Measurements from ENCODE around the gene RFPL3. TPM values are rescaled to one million over a fixed set of nuclear protein-coding genes. Genes with fewer than 3 reads are reported as not detected.

The RFPL3 gene
- total and polyA plus RNA-seq, 10 of the 15 experiments (the other 5 are each of a cell fraction or from before 2014, with no cell fraction given) = not detected

DNA sequence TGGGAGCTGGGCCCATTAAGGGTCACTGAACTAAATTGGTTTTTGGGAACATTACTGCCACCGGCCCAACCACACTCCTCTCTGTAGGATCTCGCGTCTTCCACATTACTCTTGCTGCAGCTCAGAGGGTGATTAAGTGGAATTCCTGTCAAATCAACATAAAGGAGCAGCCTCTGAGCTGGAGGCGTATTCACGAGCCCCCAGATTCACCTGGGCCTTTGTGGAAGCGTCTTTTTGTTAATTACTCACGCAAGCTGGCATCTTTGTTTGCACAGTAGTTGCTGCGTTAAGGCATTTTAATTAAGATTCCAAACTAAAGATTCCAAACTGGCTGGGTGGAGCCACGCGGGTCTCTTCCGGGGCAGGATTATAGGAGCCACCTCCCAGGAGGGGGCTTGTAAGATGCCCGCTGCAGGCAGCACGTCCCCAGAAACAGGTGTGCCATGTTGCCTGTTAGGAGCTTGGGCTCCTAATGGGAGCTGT lies 21.5 kb upstream of the RFPL3 start (continued):
- no peak for TF ChIP-seq RUNX3 (IDR thresholded peaks at IDR 0.05; ENCODE audit: low read length)
- TF ChIP-seq POLR2A (IDR thresholded peaks at IDR 0.05; ENCODE audit: low read depth, low read length) = no peak
- TF ChIP-seq, protein P1, sequence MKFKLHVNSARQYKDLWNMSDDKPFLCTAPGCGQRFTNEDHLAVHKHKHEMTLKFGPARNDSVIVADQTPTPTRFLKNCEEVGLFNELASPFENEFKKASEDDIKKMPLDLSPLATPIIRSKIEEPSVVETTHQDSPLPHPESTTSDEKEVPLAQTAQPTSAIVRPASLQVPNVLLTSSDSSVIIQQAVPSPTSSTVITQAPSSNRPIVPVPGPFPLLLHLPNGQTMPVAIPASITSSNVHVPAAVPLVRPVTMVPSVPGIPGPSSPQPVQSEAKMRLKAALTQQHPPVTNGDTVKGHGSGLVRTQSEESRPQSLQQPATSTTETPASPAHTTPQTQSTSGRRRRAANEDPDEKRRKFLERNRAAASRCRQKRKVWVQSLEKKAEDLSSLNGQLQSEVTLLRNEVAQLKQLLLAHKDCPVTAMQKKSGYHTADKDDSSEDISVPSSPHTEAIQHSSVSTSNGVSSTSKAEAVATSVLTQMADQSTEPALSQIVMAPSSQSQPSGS (IDR thresholded peaks at IDR 0.05; ENCODE audit: low read length) = no peak
- TF ChIP-seq, protein P2, sequence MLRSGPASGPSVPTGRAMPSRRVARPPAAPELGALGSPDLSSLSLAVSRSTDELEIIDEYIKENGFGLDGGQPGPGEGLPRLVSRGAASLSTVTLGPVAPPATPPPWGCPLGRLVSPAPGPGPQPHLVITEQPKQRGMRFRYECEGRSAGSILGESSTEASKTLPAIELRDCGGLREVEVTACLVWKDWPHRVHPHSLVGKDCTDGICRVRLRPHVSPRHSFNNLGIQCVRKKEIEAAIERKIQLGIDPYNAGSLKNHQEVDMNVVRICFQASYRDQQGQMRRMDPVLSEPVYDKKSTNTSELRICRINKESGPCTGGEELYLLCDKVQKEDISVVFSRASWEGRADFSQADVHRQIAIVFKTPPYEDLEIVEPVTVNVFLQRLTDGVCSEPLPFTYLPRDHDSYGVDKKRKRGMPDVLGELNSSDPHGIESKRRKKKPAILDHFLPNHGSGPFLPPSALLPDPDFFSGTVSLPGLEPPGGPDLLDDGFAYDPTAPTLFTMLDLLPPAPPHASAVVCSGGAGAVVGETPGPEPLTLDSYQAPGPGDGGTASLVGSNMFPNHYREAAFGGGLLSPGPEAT (IDR thresholded peaks at IDR 0.05; ENCODE audit: low read depth) = no peak
- TF ChIP-seq MTA2 (IDR thresholded peaks at IDR 0.05; ENCODE audit: low read depth) = no peak
- TF ChIP-seq HCFC1 (IDR thresholded peaks at IDR 0.05; ENCODE audit: low read length) = no peak
- TF ChIP-seq, protein P3, sequence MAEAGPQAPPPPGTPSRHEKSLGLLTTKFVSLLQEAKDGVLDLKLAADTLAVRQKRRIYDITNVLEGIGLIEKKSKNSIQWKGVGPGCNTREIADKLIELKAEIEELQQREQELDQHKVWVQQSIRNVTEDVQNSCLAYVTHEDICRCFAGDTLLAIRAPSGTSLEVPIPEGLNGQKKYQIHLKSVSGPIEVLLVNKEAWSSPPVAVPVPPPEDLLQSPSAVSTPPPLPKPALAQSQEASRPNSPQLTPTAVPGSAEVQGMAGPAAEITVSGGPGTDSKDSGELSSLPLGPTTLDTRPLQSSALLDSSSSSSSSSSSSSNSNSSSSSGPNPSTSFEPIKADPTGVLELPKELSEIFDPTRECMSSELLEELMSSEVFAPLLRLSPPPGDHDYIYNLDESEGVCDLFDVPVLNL (IDR thresholded peaks at IDR 0.05; ENCODE audit: low read depth, low read length) = no peak
- TF ChIP-seq BRCA1 (IDR thresholded peaks at IDR 0.05; ENCODE audit: low read depth, low read length) = no peak
- TF ChIP-seq BHLHE40 (IDR thresholded peaks at IDR 0.05; ENCODE audit: borderline replicate concordance in 1 of 2, low read depth in 2 of 2, low read length in 1 of 2) = no peak

All from GM12878 (cell line).